ENCODE measurements around the gene RAB31.

DNA sequence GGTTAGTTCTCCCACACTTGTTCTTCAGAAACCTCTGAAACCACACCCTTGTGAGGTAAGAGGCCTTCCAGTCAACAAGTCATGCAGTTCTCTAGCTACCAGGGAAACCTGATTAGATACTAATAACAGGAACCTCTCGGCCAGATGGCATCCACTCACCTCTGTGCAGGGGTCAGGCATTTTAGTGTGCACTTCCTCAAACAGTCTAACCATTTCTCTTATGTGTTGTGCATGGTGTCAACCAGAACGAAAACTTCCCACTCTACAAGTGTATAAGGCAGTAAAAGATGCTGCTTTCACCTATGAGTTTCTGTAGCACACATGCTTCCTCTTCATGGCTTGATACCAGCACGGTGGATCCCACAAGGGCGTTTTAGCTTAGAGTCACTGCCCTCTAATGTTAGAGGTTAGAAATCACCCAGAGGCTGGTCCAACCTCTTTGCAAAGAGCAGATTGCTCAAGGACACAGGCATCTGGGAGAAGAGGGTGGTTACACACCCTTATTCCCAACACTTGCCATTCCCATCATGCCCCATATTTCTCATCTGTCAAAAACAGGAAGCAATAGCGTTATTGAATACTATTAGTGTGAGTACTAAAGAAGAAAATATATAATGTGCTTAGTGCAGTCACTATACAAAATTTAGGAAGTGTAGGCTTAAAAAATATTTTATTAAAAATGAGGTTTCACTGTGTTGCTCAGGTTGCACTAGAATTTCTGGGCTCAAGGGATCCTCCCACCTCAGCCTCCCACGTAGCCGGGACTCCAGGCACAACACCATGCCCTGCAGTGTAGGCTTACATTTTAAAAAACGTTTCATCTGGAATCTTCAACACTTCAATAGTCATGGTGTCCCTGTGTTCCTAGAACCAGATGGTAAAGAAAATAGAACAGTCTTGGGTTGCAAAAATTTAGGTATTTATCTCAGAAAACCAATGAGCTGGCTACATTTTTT is 34.5 kb upstream of the RAB31 start:
- TF ChIP-seq, protein P1, sequence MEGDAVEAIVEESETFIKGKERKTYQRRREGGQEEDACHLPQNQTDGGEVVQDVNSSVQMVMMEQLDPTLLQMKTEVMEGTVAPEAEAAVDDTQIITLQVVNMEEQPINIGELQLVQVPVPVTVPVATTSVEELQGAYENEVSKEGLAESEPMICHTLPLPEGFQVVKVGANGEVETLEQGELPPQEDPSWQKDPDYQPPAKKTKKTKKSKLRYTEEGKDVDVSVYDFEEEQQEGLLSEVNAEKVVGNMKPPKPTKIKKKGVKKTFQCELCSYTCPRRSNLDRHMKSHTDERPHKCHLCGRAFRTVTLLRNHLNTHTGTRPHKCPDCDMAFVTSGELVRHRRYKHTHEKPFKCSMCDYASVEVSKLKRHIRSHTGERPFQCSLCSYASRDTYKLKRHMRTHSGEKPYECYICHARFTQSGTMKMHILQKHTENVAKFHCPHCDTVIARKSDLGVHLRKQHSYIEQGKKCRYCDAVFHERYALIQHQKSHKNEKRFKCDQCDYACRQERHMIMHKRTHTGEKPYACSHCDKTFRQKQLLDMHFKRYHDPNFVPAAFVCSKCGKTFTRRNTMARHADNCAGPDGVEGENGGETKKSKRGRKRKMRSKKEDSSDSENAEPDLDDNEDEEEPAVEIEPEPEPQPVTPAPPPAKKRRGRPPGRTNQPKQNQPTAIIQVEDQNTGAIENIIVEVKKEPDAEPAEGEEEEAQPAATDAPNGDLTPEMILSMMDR (IDR thresholded peaks at IDR 0.05) = no peak
- TF ChIP-seq POLR2A (IDR thresholded peaks at IDR 0.05) = no peak

All from tibial nerve (tissue), 3 donors.